Heart left ventricle (tissue), 13 donors: ENCODE results near the gene APOBEC3G.
"Not testable (repeated sequence)": the region's sequence is repeated elsewhere in the genome, so short reads cannot be mapped to it uniquely, and the experiment has no call there.

Source experiments
- POLR2A ChIP-seq, 2 donors: fragments of 450-650 bp; IDR thresholded peaks; one replicate each; pipeline ENCODE4 v1.6.1; 2017; ENCODE audit warnings: antibody characterized with exemption in 2 of 2, mild to moderate bottlenecking in 2 of 2, moderate library complexity in 2 of 2
- TF ChIP-seq, protein P1 (sequence below), 12 donors: fragments of 200-600 bp; sonication (generic) in 4 of 12; IDR thresholded peaks; one replicate each; pipeline versions ENCODE4 v1.5.0 to v1.8.0; 2018 to 2022; ENCODE audit warnings: antibody characterized with exemption in 12 of 12, mild to moderate bottlenecking in 5 of 12
- donor health status: ischemic (EF 13 %, LVEDD 7.1; RV severe dilation, severe dysfunction).
- donor health status: DM: no; HTN: yes; CAD: no.
- donor health status: DM: no; HTN: no; CAD: no.
- donor health status: ischemic (EF 25% LVEDD 6.9; RV normal size, moderate dysfunction).
- donor health status: ischemic (EF 25% LVEDD 5.7; RV mildly dilated, moderate dysfunction).
- donor health status: ischemic (EF 35%, LVEDD 5.7; RV mildly dilated, moderate dysfunction).
- donor health status: nonischemic (EF 11% LVEDD 7.7; RV severe dilation, severe dysfunction).
- donor health status: DM: yes; HTN: yes; CAD: no.
- donor health status: PGD.
- donor health status: ischemic (EF 29% LVEDD 5.4; RV normal size, mild dysfunction).
- donor health status: nonischemic (EF 23%, LVEDD 6.1; RV moderate dilation, normal function).

DNA sequence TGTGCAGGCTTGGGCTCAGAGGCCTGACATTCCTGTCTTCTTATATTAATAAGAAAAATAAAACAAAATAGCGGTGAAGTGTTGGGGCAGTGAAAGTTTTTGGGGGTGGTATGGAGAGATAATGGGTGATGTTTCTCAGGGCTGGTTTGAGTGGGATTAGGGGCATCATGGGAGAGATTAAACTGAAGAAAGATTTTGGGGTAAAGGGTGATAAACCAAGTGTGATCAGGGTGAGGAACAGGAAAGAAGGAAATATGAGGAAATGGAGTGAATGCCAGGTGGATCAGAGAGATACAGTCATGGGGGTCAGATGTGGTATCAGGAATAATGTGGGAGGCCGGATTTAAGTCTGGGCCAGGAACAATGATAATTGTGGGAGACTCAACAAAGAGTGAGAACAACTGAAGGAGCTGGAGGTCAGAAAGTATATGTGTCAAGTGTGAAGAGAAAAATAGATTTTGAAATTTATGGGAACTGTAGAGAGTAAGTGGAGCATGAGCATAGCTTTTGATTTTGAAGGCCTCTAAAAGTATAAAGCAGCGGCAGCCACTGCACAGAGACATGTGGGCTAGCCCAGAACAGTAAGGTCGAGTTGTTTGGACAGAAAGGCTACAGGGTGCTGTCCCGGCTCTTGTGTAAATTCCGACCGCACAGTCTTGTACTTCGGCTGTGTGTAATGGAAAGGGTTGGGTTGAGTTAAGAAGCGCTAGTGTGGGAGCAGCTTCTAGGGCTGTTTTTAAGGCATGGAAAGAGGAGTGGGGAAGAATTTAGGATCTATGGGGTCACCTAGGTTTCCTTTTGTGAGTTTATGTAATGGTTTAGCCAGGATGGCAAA is 10.4 kb upstream of the APOBEC3G start:
- TF ChIP-seq, protein P1, sequence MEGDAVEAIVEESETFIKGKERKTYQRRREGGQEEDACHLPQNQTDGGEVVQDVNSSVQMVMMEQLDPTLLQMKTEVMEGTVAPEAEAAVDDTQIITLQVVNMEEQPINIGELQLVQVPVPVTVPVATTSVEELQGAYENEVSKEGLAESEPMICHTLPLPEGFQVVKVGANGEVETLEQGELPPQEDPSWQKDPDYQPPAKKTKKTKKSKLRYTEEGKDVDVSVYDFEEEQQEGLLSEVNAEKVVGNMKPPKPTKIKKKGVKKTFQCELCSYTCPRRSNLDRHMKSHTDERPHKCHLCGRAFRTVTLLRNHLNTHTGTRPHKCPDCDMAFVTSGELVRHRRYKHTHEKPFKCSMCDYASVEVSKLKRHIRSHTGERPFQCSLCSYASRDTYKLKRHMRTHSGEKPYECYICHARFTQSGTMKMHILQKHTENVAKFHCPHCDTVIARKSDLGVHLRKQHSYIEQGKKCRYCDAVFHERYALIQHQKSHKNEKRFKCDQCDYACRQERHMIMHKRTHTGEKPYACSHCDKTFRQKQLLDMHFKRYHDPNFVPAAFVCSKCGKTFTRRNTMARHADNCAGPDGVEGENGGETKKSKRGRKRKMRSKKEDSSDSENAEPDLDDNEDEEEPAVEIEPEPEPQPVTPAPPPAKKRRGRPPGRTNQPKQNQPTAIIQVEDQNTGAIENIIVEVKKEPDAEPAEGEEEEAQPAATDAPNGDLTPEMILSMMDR (IDR thresholded peaks at IDR 0.05): not testable (repeated sequence)
- TF ChIP-seq POLR2A (IDR thresholded peaks at IDR 0.05): not testable (repeated sequence)
